Endometrial microvascular endothelial cells (primary cell): ENCODE results near the gene OSBPL1A. TPM values are rescaled to one million over a fixed set of nuclear protein-coding genes. Genes with fewer than 3 reads are reported as not detected.

Experiments used
- in situ Hi-C: cut with HindIII; loops from 2 replicates; pipeline ENCODE4 v1.10.0; 2017; ENCODE audit warnings: low sequenced_read_pairs, low pct_unique_long_range_greater_than_20kb; ENCODE audit errors: inconsistent ontology term
- total RNA-seq: library from RNA; depleted of rRNA; stranded (reverse); fragments of >200 nt; gene quantifications from one replicate; pipeline ENCODE4 v1.2.3, GENCODE V29; 2015; ENCODE audit errors: inconsistent ontology term

OSBPL1A gene
- total RNA-seq, 1 donor from 2014 or later = 24.6 TPM

DNA sequence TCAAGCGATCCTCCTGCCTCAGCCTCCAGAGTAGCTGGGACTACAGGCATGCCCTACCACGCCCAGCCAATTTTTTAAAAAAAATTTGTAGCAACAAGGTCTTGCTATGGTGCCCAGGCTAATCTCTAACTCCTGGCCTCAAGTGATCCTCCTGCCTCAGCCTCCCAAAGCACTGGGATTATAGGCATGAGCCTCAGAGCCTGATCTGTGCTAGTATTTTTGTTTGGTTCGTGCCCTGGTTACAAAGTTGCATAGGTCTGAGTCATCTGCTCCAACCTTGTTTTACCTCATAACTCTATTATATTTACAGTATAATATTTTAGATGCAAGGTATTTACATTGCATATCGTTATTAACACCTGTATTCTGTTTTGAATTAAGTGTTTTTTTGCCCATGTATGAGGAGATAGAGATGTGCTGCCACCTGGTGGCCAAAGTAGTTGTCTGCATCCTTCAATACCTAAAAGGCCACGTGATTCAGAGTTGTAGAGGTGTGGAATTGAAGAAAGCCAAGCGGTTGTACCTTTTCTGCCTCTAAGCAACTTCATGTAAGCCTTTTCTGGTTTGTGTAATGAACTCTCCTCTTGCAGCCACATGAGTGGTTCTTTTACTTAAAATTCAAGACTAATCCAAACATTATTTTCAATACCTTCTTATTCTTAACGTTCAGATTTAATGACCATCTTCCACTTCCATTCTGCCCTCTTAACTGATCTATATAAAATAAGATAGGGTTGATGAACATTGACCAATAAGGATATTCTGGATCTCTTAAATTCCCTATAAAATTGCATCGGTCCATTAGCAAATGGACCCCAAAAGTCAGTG, 278.7 kb downstream of the OSBPL1A start:
- in situ Hi-C loops = no loop called here

DNA sequence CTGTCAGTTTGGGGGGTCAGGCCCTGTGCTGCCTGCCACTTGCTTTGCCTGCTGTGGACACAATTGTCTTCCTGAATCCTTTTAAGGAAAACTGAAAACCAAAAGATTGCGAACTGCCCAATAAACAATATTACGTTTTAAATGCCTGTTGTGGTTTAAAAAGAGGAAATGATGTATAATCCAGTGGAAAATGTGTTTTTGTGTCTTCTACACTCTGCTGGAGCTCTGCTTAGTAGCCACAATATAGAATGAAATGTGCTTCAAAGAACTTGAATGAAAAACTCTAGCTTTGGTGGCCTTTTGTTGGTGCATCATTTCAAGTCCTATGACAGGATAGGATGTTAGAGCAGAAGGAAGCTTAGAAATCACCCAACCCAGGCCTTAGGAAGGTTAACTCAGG, 282.0 kb downstream of the OSBPL1A start:
- in situ Hi-C loops = no loop called here

DNA sequence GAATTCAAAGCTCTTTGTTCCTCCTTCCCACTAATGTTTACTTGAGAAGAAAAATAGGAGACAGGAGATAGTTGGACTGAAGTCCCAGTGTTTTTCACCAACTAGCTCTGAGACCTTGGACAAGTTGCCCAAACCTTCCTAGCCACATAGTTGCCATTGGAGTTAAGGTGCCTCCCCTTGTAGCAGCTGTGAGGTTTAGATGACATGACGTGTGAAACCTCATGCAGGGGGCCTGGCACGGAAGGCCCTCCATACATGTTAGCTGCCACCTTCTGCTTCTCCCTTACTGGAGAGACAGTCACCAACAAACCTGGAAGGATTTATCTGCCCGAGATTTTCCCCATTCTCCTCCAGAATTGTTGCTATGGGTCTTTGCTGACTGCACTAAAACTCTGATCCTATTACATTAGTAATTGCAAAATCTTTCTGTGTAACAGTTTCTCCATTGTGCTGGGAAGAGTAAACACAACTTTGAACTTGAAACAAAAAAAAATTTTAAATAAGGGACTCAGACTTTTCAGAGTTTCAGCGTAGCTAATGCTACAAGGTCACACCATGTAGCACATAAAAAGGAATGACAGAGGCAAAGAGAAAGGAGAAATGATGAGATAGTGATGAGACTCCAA, 282.6 kb downstream of the OSBPL1A start:
- in situ Hi-C loops = no loop called here

DNA sequence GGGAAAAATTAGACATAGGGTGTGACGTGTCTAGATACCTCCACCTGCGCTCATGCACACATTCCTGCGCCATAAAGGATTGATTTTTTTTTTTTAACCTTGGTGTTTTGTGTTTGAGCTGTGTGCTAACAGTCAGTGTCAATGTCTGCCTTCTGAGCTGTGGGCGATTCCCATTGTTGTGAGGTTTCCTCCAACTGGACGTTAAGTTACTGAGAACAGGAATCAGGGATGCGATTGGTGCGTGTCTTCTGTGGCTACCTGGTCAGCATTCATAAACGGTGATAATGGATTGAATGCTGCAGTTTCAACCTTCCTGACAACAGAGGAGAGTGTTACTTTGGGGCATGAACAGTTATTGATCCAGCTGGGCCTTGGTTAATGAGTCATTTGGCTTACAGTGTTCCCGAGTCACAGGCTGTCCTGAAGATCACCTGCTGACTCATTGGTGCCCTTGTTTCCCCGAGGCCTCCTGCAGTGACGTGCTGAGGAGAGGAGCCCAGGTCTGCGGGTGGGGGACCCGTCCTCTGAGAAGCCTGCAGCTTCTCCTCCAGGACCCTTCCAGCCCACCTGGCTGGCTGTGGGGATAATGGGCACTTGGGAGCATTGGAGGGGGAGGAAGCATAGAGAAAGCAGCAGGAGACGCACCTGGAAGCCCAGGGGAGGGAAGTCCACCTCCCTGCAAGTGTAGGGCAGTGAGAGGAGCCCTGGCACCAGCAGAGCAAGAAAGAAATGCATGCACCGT, 284.6 kb downstream of the OSBPL1A start:
- in situ Hi-C loops = no loop called here

DNA sequence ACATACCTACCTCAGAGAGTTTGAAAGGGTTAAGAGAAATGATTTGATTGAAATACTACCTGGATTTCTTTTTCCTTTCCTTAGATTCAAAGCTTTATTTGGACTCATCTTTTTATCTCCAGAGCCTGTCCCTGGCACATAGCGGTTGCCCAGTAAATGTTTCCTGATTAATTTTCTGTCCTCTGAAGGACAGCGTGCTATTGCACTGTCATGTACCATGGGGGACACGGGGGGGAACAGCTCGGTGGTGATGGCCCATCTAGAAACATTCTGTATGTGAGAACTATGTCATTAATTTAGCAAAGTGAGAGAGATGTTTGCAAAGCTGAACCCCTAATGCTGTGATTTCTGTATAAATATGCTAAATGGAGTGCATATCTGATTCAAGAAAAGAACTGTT, 285.2 kb downstream of the OSBPL1A start:
- in situ Hi-C loops = no loop called here

Other genes with a start within 250 kb of the OSBPL1A start
- gene IMPACT, start 28.8 kb upstream of the OSBPL1A start, total RNA-seq = 35.1 TPM
- gene HRH4, start 62.8 kb upstream of the OSBPL1A start, total RNA-seq = not detected